Epithelial cell of proximal tubule (primary cell): ENCODE results near the gene BTNL3. TPM values are rescaled to one million over a fixed set of nuclear protein-coding genes. Genes with fewer than 3 reads are reported as not detected.

ENCODE experiments used
- DNase-seq: peaks from one replicate; pipeline ENCODE4 v3.0.0-alpha.2; 2011; ENCODE audit warnings: low read depth
- H3K4me3 ChIP-seq: 2 replicates; pipeline ENCODE4 v1.5.1; 2011; ENCODE audit warnings: low read depth, mild to moderate bottlenecking, low read length
- total RNA-seq: library from RNA; depleted of rRNA; stranded (reverse); fragments of >200 nt; gene quantifications from 2 replicates; pipeline ENCODE4 v1.2.3, GENCODE V29; 2015
- TF ChIP-seq, protein P1 (sequence below): conservative IDR thresholded peaks from 2 replicates; pipeline ENCODE4 v1.5.1; 2012; ENCODE audit warnings: low read depth, mild to moderate bottlenecking, low read length

The BTNL3 gene, protein sequence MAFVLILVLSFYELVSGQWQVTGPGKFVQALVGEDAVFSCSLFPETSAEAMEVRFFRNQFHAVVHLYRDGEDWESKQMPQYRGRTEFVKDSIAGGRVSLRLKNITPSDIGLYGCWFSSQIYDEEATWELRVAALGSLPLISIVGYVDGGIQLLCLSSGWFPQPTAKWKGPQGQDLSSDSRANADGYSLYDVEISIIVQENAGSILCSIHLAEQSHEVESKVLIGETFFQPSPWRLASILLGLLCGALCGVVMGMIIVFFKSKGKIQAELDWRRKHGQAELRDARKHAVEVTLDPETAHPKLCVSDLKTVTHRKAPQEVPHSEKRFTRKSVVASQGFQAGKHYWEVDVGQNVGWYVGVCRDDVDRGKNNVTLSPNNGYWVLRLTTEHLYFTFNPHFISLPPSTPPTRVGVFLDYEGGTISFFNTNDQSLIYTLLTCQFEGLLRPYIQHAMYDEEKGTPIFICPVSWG
- total RNA-seq, result not detected in 2 replicates

DNA sequence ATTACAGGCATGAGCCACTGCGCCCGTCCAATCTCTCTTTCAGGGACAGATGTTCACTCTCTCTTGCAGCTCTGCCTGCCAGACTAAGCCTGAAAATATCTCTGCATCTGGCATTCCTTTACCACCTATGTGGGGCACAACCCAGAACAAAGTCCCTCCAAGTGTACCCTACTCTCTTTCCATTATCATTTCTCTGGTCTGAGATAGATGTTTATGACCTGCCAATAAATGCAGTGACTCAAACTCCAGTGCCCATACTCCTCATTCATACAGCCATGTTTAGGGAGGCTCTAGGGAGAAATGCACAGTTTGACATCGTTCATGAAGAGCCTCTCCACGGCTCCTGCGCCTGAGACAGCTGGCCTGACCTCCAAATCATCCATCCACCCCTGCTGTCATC is at the start of gene BTNL3:
TSS of gene BTNL3 (plus strand) at position 255 of the 400 bp plus-strand sequence. CDS start 183 bp downstream, outside the sequence.
- TF ChIP-seq, protein P1, sequence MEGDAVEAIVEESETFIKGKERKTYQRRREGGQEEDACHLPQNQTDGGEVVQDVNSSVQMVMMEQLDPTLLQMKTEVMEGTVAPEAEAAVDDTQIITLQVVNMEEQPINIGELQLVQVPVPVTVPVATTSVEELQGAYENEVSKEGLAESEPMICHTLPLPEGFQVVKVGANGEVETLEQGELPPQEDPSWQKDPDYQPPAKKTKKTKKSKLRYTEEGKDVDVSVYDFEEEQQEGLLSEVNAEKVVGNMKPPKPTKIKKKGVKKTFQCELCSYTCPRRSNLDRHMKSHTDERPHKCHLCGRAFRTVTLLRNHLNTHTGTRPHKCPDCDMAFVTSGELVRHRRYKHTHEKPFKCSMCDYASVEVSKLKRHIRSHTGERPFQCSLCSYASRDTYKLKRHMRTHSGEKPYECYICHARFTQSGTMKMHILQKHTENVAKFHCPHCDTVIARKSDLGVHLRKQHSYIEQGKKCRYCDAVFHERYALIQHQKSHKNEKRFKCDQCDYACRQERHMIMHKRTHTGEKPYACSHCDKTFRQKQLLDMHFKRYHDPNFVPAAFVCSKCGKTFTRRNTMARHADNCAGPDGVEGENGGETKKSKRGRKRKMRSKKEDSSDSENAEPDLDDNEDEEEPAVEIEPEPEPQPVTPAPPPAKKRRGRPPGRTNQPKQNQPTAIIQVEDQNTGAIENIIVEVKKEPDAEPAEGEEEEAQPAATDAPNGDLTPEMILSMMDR, result no peak
- DNase-seq, result no peak

DNA sequence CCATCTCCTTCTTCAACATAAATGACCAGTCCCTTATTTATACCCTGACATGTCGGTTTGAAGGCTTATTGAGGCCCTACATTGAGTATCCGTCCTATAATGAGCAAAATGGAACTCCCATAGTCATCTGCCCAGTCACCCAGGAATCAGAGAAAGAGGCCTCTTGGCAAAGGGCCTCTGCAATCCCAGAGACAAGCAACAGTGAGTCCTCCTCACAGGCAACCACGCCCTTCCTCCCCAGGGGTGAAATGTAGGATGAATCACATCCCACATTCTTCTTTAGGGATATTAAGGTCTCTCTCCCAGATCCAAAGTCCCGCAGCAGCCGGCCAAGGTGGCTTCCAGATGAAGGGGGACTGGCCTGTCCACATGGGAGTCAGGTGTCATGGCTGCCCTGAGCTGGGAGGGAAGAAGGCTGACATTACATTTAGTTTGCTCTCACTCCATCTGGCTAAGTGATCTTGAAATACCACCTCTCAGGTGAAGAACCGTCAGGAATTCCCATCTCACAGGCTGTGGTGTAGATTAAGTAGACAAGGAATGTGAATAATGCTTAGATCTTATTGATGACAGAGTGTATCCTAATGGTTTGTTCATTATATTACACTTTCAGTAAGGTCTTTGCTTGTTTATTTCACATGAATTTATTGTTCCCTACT is 38.2 kb upstream of the BTNL3 start:
- TF ChIP-seq, protein P1, result no peak
- no peak overlapping the region for H3K4me3 ChIP-seq
- DNase-seq, result no peak

More for the DNA sequence above, at the start of gene BTNL3:
- H3K4me3 ChIP-seq, result no peak within 1 kb of the TSS

DNA sequence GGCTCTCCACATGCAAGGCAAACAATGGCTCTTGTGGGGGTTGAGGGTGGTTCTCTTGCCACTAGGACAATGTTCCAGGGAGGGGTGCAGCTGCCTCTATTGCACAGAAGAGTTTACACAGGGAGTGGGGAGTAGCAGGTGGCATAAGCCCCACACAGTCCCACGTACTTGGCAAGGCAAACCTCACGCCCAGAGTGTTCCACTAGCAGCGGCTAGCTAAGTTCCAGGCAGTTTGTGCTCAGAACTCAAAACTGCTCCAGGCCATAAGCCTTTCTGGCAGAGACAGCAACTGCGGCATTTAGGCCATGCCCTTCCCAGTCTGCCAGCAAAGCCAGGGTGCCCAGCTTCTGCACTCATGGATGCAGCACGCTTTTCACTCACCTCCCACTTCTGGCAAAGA is 29.0 kb upstream of the BTNL3 start:
- TF ChIP-seq, protein P1, result no peak
- DNase-seq, result no peak
- no peak overlapping the region for H3K4me3 ChIP-seq

DNA sequence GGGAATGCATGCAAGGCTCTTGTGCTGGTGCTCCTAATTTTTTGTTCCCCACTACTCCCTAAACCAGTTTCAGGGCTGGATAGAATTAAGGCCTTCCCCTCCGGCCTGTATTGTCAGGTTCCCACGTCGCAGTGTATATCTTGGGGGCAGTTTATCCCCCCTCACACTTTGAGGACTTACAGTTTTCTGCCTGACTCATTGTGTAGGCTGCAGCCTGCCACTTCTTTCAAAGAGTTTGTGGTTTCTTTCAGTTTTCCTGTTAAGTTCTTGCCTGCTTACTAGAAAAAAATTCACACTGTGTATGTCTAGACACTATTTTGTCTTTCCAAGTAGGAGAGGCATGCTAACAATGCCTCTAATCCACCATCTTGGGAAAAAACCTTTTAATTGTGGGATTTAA is 28.4 kb upstream of the BTNL3 start:
- TF ChIP-seq, protein P1, result no peak
- DNase-seq, result no peak
- no peak overlapping the region for H3K4me3 ChIP-seq

DNA sequence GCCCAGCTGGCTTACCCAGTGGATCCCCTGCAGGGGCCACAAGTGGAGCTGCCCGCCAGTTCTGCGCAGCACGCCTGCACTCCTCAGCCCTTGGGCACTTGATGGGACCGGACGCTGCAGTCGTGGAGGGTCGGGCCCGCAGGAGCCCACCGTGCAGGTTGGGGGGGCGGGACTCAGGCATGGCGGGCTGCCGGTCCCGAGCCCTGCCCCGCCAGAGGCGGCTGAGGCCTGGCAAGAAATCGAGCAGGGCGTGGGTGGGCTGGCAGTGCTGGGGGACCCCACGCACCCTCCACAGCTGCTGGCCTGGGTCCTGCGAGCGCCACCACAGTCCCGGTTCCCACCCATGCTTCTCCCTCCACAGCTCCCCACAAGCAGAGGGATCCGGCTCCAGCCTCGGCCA is 19.2 kb upstream of the BTNL3 start:
- no peak for DNase-seq
- no peak overlapping the region for H3K4me3 ChIP-seq

DNA sequence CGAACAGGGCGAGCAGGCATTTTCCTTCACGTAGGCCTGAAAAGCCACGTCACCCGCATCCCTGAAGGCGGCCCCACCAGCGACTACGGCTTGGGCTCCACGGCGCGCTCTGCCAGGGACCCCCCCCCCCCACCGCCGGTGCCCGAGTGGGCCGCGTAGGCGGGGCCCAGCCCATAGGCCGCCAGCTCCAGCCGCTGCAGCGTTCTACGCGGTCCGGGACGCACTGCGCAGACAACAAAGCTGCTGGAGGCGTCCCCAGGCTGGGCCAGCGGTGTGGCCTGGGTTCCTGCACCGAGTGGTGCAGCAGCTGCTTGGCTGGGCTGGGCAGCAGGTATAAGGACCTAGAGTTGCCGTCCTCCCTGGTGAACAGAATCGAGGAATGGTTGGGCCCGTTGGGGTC is 18.3 kb upstream of the BTNL3 start:
- H3K4me3 ChIP-seq, result no peak overlapping the region
- DNase-seq, result no peak
- TF ChIP-seq, protein P1, result no peak

More for the DNA sequence above, 19.2 kb upstream of the BTNL3 start:
- TF ChIP-seq, protein P1, result no peak

DNA sequence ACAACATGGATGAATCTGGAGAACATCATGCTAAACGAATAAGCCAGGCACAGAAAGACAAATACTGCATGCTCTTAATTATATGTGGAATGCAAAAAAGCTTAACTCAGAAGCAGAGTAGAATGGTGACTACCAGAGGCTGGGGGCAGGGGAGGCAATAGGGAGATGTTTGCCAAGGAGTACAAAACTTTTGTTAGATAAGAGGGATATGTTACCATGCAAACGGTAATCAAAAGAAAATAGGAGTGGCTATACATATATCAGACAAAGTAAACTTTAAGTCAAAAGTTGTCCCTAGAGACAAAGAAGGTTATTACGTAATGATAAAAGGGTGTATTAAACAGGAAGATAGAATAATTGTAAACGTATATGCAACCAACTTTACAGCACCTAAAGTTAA is 17.8 kb upstream of the BTNL3 start:
- no peak for DNase-seq
- TF ChIP-seq, protein P1, result no peak
- no peak overlapping the region for H3K4me3 ChIP-seq
